ENCODE results near the gene SRGAP1.
"Not testable (repeated sequence)": the region's sequence is repeated elsewhere in the genome, so short reads cannot be mapped to it uniquely, and the experiment has no call there.

The SRGAP1 gene

GRCh38 chr12:64030155-64030554 is 185.7 kb downstream of the SRGAP1 start:
- no peaks in the 10 kb centered on the region for H3K4me1 Mint-ChIP-seq
- peaks cover 0 to 4% of the 10 kb centered on the region in 2 donors for H3K27me3 Mint-ChIP-seq
- ATAC-seq (replicated peaks) (no peak), DNase-seq (no peak)
- H3K27ac Mint-ChIP-seq, result no peak overlapping the region
- no peaks in the 10 kb centered on the region for H3K9me3 Mint-ChIP-seq
- no peaks in the 10 kb centered on the region for H3K36me3 Mint-ChIP-seq
- H3K4me3 Mint-ChIP-seq, result no peak overlapping the region

DNA sequence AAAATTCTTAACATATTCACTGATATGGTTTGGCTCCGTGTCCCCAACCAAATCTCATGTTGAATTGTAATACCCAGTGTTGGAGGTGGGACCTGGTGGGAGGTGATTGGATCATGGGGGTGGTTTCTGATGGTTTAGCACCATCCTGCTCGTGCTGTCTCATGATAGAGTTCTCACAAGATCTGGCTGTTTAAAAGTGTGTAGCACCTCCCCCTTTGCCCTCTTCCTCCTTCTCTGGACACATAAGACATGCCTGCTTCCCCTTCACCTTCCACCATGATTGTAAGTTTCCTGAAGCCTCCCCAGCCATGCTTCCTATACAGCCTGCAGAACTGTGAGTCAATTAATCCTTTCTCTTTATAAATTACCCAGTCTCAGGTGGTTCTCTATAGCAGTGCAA is 189.6 kb downstream of the SRGAP1 start:
- not testable (repeated sequence) for H3K4me1 Mint-ChIP-seq; DNase-seq; ATAC-seq (replicated peaks); H3K27ac Mint-ChIP-seq; H3K9me3 Mint-ChIP-seq; H3K4me3 Mint-ChIP-seq; H3K27me3 Mint-ChIP-seq; H3K36me3 Mint-ChIP-seq

GRCh38 chr12:64034901-64035576 is 190.5 kb downstream of the SRGAP1 start:
- Mint-ChIP-seq H3K36me3 (no peaks in the 10 kb centered on the region), H3K9me3 (no peaks in the 10 kb centered on the region), H3K4me1 (no peaks in the 10 kb centered on the region), H3K27me3 (no peaks in the 10 kb centered on the region), H3K4me3 (no peak overlapping the region), H3K27ac (no peak overlapping the region)
- ATAC-seq (replicated peaks), result no peak
- no peak for DNase-seq

DNA sequence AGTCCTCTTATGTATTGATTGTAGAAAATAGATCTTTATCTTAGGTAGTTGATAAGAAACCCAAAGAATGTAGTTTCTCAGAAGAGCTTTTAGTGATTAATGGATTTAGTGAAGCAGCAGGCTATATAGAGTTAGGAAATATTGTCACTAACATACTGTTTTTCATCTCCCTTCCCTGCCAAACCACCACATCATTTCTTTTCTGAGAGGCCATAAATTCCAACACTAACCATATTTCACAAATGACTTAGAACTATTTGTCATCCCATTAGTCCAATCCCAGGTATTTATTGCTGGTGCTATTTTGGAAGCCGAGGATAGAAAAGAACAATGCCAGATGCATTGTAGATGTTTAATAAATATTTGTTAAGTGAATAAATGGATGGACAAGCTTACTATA is 191.9 kb downstream of the SRGAP1 start:
- Mint-ChIP-seq H3K4me1 (no peaks in the 10 kb centered on the region), H3K27ac (no peak overlapping the region), H3K9me3 (no peaks in the 10 kb centered on the region), H3K36me3 (no peaks in the 10 kb centered on the region), H3K4me3 (no peak overlapping the region), H3K27me3 (no peaks in the 10 kb centered on the region)
- DNase-seq (no peak), ATAC-seq (replicated peaks) (no peak)

DNA sequence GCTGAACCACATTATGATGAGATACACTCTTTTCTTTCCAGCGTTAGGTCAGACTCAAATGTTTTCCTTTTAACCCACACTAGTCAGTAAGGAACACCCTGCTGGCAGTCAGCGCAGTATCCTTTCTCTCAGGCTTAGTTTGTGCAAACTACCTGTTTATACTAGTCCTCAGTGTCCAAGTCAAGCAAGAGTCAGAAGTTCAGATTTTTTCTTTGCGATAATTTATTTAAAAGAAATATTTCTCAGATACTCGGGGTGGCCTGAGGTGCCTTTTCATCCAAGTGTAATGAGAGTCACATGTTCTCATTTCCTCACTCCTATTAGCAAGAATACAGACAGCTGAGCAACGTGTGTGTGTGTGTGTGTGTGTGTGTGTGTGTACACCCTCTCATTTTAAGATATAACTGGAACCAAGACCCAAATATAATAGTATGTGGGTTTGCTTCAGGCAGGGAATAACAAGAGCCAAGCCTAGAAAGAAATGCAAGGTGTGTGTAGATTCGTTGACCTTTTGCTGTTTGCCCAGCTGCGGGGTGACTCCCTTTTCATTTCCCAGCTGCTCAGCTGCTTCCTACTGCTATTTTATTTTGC is 194.9 kb downstream of the SRGAP1 start:
- Mint-ChIP-seq H3K27ac (no peak overlapping the region), H3K36me3 (no peaks in the 10 kb centered on the region), H3K4me3 (no peak overlapping the region), H3K27me3 (no peaks in the 10 kb centered on the region), H3K9me3 (no peaks in the 10 kb centered on the region), H3K4me1 (no peaks in the 10 kb centered on the region)
- DNase-seq, result no peak
- ATAC-seq (replicated peaks), result no peak

DNA sequence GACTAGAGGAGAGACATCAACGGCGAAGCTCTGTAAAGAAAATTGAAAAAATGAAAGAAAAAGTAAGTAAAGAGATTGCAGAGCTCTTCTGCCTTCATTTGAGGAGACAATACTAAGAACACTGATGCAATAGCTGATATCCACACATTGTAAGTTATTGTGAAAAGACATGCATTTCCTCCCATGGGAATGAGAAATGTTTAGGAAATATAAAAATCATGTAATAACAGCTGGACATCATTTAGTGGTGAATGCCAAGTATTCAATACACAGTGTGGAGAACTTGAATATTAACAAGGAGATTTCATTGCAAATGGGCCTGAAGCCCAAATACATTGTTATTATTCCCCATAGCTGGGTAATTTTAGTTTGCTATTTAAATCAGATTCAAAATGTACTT is 198.4 kb downstream of the SRGAP1 start:
- H3K4me3 Mint-ChIP-seq, result no peak overlapping the region
- ATAC-seq (replicated peaks) (no peak), DNase-seq (no peak)
- H3K36me3 Mint-ChIP-seq, result no peaks in the 10 kb centered on the region
- H3K9me3 Mint-ChIP-seq, result no peaks in the 10 kb centered on the region
- no peaks in the 10 kb centered on the region for H3K27me3 Mint-ChIP-seq
- H3K27ac Mint-ChIP-seq, result no peak overlapping the region
- no peaks in the 10 kb centered on the region for H3K4me1 Mint-ChIP-seq

DNA sequence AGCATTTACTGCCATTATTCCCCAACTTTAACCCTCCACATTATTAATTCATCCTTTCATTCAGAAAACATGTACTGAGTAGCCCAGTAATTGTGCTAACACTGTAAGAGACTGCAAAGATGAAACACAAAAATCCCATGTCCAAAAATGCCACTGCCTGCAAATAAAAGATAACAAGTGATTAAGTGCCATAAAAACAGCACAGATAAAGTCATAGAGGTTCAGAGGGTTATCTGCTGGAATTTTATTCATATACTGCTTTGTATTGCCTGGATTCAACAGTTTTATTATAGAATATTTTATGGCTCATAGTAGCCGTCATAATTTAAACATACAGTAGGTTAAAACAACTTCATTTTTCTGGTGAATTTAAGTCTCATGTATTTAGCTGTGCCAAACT is 199.7 kb downstream of the SRGAP1 start:
- H3K27me3 Mint-ChIP-seq, result no peaks in the 10 kb centered on the region
- no peaks in the 10 kb centered on the region for H3K36me3 Mint-ChIP-seq
- H3K4me1 Mint-ChIP-seq, result no peaks in the 10 kb centered on the region
- no peak overlapping the region for H3K27ac Mint-ChIP-seq
- H3K4me3 Mint-ChIP-seq, result no peak overlapping the region
- DNase-seq (no peak), ATAC-seq (replicated peaks) (no peak)
- H3K9me3 Mint-ChIP-seq, result no peaks in the 10 kb centered on the region

DNA sequence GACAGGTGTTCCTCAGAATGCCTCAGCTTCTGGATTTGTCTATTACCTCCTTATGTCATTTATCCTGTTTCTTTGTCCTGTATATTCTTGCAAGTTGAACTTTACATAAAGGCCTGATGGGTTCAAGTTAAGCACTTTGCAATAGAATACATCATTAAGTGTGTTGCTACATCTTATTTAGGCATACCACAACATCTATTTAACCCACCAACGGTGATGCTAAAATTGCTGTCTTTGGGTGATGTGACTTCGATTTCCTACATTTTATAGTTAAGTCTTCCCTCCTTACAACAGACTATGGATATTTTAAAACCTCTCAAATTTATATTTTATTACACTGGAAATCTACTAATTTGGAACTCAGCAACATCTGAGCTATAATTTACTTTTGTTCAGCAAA is 206.6 kb downstream of the SRGAP1 start:
- ATAC-seq (replicated peaks), result no peak
- Mint-ChIP-seq H3K9me3 (peaks cover 2 to 5% of the 10 kb centered on the region in 2 donors), H3K36me3 (no peaks in the 10 kb centered on the region), H3K4me1 (no peaks in the 10 kb centered on the region), H3K27ac (no peak overlapping the region), H3K27me3 (peaks cover 0 to 5% of the 10 kb centered on the region in 2 donors), H3K4me3 (no peak overlapping the region)
- DNase-seq, result no peak

DNA sequence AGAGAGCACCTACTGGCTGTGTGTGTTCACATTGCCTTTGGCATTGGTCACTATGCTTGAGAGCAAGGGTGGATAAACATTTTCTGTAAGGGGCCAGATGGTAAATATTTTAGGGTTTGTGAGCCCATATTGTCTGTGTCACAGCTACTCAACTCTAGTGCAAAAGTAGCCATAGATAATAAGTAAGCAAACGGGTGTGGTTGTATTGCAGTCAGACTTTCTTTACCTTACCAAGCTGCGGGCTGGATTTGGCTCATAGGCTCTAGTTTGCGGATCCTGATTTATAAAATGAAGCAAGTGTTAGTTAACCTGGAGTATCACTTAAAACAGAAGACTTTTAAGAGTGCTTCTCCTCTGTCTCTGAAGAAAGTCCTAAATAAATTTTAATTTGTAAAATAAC is 208.6 kb downstream of the SRGAP1 start:
- no peaks in the 10 kb centered on the region for H3K4me1 Mint-ChIP-seq
- DNase-seq (no peak), ATAC-seq (replicated peaks) (no peak)
- peaks cover 3 to 6% of the 10 kb centered on the region in 2 donors for H3K9me3 Mint-ChIP-seq
- H3K27ac Mint-ChIP-seq, result no peak overlapping the region
- peaks cover 0 to 6% of the 10 kb centered on the region in 2 donors for H3K27me3 Mint-ChIP-seq
- H3K36me3 Mint-ChIP-seq, result no peaks in the 10 kb centered on the region
- H3K4me3 Mint-ChIP-seq, result no peak overlapping the region

DNA sequence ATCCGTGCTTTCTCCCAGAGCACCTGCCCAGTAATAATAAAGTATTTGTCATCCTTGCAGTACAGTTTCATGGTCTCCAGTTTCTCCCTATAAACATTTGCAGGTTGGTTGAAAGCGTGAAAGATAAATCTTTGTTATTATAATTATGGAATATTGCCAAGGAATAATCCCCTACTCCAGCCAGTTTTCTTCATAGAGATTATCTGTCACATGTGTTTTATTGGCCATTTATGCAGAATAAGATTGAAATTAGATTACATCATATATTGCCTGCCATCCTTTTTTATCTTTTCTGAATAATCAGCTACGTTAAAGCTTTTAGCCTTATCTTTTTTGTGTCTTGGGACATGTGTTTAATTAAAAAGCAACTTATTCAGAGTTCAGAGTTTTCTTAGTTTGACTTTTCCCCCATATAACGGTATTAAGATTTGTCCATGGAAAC is 209.6 kb downstream of the SRGAP1 start:
- H3K4me1 Mint-ChIP-seq, result no peaks in the 10 kb centered on the region
- ATAC-seq (replicated peaks) (no peak), DNase-seq (no peak)
- H3K4me3 Mint-ChIP-seq, result no peak overlapping the region
- no peak overlapping the region for H3K27ac Mint-ChIP-seq
- H3K36me3 Mint-ChIP-seq, result no peaks in the 10 kb centered on the region
- peaks cover 3 to 6% of the 10 kb centered on the region in 2 donors for H3K9me3 Mint-ChIP-seq
- H3K27me3 Mint-ChIP-seq, result peaks cover 0 to 6% of the 10 kb centered on the region in 2 donors

DNA sequence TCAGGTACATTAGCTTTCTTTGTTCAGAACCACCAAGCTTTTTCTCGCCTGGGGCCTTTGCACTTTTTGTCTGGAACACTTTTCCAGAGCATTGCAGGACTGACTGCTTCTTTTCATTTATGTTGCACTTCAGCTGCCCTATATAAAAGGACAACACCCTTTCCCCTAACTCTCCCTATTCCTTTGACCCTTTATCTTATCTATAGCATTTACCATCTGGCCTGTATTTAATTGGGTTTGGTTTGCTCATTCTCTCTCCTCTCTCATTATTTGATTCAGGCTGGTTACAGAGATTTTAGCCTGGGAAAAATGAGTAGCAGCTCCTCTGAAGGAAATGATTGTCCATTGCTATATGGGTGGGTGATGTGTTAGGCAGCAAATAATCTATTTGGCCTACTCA is 212.2 kb downstream of the SRGAP1 start:
- DNase-seq, result no peak
- no peaks in the 10 kb centered on the region for H3K36me3 Mint-ChIP-seq
- H3K27me3 Mint-ChIP-seq, result peaks cover 0 to 6% of the 10 kb centered on the region in 2 donors
- peaks cover 3 to 6% of the 10 kb centered on the region in 2 donors for H3K9me3 Mint-ChIP-seq
- no peak overlapping the region for H3K4me3 Mint-ChIP-seq
- no peak overlapping the region for H3K27ac Mint-ChIP-seq
- no peak for ATAC-seq (replicated peaks)
- no peaks in the 10 kb centered on the region for H3K4me1 Mint-ChIP-seq

GRCh38 chr12:64057706-64058105 is 213.2 kb downstream of the SRGAP1 start:
- H3K9me3 Mint-ChIP-seq, result peaks cover 3 to 6% of the 10 kb centered on the region in 2 donors
- no peaks in the 10 kb centered on the region for H3K4me1 Mint-ChIP-seq
- no peak overlapping the region for H3K27ac Mint-ChIP-seq
- DNase-seq (no peak), ATAC-seq (replicated peaks) (no peak)
- no peaks in the 10 kb centered on the region for H3K36me3 Mint-ChIP-seq
- no peak overlapping the region for H3K4me3 Mint-ChIP-seq
- peaks cover 0 to 6% of the 10 kb centered on the region in 2 donors for H3K27me3 Mint-ChIP-seq

DNA sequence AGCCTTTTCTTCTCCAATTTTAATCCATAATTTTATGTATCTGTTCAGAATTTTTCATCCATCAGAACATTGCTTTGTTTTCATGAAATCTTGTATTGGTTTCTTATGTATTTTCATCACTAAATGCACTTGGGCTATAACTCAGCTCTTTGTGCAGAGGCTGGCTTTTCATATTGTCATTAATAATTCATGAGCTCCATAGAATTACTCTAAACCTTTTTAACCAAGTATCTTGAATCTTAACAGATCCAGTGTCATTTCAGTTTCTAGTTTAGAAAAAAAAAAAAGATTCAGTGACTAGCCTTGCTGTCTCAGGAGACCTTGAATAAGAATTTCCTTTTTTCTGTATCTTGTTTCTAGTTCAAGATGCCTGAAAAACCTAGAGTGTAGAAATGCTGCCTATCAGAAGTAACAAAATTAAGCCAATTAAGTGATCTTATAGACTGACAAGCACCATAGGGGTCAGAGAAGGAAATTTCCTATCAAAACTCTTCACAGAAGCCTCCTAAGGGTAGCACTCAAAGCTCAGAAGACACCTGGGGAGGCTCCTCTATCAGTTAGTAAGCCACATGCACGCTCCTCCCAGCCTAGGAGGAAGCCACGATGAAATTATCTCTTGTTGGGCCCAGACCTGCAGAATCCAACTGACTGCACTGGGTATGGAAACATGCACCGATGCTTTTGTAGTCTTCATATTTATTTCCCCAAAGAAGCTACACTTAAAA is 214.2 kb downstream of the SRGAP1 start:
- ATAC-seq (replicated peaks) (no peak), DNase-seq (no peak)
- peaks cover 0 to 6% of the 10 kb centered on the region in 2 donors for H3K27me3 Mint-ChIP-seq
- no peaks in the 10 kb centered on the region for H3K36me3 Mint-ChIP-seq
- H3K27ac Mint-ChIP-seq, result no peak overlapping the region
- H3K4me1 Mint-ChIP-seq, result no peaks in the 10 kb centered on the region
- H3K9me3 Mint-ChIP-seq, result peaks cover 3 to 6% of the 10 kb centered on the region in 2 donors
- H3K4me3 Mint-ChIP-seq, result no peak overlapping the region

- Mint-ChIP-seq H3K4me1 (no peaks in the 10 kb centered on the region), H3K9me3 (peaks cover 3 to 6% of the 10 kb centered on the region in 2 donors), H3K4me3 (no peak overlapping the region), H3K27ac (no peak overlapping the region), H3K27me3 (peaks cover 0 to 6% of the 10 kb centered on the region in 2 donors), H3K36me3 (no peaks in the 10 kb centered on the region)
- ATAC-seq (replicated peaks) (no peak), DNase-seq (no peak)
Observed at GRCh38 chr12:64059685-64060084, 215.2 kb downstream of the SRGAP1 start.

- DNase-seq (no peak), ATAC-seq (replicated peaks) (no peak)
- no peak overlapping the region for H3K4me3 Mint-ChIP-seq
- no peaks in the 10 kb centered on the region for H3K36me3 Mint-ChIP-seq
- H3K27ac Mint-ChIP-seq, result no peak overlapping the region
- H3K4me1 Mint-ChIP-seq, result no peaks in the 10 kb centered on the region
- H3K27me3 Mint-ChIP-seq, result no peaks in the 10 kb centered on the region
- no peaks in the 10 kb centered on the region for H3K9me3 Mint-ChIP-seq
Observed at GRCh38 chr12:64061868-64062375, 217.4 kb downstream of the SRGAP1 start.
